HG03159 (cell line): ENCODE results near the gene PIGU.

Experiments used
- ATAC-seq: cut with Tn5 transposase; IDR thresholded peaks from one replicate; pipeline ENCODE4 v1.9.1; 2021; ENCODE audit warnings: mild to moderate bottlenecking, moderate library complexity; ENCODE audit not compliant: unreplicated experiment

Gene PIGU

DNA sequence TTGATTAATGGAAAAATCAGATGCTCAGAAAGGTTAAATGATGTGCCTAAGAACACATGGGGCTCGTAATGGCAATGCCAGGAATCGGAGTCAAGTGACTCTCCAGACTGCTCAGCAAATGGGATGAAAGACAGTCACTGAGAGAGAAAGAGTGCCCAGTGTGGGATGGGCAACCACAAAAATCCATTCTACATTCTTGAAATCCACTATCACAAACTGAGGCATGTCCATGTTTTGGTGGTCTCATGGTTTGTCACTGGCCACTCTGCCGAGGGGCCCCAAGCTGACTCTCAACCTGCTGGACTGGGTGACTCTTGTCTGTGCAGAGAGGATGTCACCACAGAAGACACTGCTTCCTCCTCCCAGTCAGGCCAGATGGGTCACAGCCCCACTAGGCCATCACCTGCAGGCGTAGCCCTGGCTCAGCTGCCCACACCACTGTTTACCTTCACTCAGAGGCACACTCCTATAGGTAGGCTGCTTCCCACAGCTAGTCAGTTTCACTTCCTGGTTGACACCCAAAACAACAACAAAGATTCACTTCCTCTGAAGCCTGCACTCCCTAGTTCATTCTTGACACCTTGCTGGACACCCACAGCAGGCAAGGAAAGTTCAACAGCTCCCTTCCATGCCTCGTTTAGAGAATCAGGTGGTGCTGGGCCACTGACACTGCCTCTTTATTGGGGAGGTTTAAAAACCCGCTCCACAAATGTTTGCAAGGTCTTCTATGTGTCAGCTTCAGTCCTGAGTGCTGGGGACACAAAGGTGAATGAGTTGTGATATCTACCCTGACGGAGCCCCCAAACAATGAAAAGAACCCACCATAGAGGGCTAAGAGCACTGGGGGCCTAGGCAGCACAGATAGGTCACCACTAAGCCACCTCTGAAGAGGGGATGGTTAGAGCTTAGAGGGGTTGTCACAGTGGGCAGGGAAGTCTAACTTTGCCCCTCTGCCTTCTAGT lies 96.6 kb downstream of the PIGU start:
- no peak for ATAC-seq

DNA sequence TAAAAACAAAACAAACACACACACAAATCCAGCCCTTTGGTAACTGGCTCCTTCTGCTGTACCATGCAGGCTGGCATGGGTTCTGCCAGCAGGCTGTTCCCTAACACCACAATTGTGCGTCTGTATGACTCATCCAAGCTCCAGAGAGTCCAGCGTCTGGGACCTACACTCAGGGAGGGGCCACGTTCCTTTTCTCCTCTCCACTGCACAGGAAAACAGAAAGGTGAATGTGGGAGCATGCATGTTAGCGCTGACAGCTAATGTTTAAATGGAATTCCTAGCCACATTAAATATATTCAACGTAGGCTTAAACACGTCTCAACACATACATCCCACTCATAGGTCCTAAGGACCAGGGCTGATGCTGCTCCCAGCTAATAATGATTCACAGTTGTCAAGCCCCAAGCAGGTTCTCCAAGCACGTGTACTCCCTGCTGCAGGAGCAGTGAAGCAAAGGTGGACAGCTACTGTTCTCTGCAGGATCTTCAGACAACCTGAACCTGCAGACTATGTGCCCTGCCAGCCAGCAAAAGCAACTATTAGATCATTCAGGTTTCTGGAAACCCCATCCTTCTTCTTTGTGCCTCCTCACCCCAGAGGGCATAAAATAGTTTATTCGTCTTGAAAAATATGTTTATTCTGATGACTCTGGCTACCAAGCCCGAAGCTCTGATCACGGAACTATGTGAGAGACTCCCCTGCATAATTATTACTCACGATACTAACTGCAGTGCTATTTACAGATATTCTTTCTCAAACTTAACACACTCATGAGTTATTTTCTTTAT lies 97.5 kb downstream of the PIGU start:
- ATAC-seq, result no peak

DNA sequence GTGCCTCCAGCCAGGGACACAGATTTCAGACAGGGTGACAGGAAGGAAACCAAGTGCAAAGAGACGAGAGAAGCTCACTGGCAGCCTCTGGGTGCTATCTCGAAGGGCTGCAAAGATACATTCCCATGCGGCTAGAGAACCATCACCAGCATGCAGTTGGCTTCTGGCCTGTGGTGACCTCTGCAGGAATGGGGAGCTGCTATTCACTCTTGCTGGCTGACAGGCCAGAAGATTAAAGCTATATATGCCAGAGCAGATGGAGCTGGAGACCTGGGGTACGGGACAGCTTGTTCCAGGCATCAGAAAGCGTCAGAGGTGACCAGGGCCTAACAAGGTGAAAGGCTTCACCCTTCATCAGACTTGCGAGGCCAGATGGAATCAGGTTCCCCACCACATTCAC lies 98.4 kb downstream of the PIGU start:
- ATAC-seq, result no peak

DNA sequence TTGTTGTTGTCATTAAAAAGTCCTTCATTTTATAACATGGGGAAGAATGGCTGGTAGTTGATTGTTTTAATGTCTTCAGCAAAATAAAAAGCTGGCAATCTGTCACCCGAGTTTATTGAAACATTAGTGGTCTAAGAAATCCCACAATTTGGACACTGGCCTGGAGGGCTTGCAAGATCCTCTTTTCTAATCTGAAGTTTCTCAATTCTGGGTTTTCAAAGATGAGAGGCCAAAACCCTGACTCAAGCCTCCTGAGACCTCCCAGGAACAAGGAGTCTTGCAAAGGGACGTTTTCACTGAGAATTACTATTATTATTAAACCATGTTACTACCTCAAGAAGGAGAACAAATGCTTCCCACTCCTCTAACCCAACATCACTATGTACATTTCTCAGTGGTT lies 98.9 kb downstream of the PIGU start:
- ATAC-seq, result no peak

DNA sequence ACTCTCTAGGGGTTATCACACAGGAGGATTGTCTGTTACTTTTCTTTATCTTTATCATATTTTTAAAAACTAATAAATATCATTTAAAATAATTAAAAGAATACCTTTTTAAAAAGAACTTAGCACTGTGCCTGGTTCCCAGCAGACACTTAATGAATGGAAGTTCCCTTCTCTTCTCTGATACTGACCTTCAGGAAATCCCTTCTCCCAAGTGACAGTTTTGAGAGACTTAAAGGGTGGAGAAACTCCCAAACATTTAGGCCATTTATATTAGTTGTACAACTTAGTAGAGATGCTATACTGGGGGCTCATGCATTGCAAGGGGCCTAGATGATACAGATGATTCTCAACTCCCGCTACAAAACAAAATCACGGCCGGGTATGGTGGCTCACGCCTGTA lies 99.8 kb downstream of the PIGU start:
- no peak for ATAC-seq

DNA sequence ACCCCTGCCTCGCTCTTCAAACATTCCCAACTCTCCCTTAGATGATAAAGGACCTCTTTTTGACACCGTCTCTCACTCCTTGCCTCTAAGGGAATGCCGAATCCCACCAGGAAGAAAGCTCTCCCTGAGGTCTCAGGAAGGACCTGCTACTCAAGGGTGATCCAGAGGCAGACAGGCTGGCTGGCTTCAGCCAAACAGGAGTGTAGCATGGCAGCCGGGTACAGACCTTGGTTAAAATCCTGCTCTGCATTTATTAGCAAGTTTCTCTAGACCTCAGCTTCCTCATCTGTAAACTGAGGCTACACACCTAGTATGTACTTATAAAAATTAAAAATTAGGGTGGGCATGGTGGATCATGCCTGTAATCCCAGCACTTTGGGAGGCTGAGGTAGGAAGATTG lies 101.1 kb downstream of the PIGU start:
- ATAC-seq, result no peak

DNA sequence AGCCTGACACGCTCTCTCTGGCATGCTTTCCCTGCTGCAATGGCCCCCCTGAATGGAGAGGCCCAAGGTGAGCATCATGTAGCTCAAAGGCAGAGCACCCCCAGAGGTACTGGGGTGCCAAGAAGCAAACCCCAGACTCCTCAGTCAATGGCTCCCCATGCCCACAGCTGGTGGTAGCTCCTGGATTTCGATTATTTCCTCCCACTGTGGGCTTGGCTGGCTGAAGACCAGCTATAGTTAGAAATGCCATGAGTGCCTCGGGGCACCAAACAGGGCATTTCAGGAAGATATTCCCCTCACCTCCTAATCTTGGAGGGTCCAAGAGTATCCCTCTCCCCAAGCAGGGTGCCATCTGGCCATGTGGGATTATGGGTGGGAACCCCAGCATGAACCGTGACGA lies 101.6 kb downstream of the PIGU start:
- ATAC-seq, result no peak

DNA sequence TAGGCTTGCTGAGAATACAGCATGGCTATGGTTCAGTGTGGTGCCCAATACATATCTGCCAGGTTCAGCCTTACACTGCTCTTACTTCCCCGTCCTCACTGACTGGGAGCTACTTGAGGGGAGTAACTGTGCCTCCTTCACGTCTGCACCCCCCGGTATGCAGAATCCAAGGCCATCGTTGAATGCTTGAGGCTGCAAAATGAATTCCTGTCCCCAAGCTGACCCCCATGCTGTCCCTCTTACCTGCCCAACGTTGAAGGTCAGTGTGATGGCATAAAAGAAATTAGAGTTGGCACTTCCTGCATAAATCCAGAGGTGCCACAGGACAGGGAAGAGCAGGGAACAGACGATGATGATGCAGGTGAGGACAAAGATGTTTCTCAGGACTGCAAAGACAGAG lies 102.0 kb downstream of the PIGU start:
- no peak for ATAC-seq

DNA sequence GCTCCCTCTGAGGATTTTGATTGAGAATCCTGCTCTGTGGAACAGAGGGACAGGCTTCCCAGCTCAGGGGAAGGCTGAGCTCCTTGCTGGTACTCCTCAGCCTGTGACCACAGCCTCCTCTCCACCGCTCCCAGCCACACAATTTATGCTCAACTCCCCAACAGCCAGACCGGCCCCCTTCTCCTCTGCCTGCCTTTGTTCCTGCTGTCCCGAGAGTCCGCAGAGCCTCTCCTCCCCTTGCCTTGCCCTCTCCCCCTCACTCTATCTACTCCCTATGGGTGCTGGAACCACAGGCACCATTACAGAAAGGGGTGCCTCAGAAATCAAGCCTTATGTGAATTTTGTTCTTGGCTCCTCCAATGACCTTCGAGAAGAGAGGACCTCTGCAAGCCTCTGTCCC lies 102.5 kb downstream of the PIGU start:
- no peak for ATAC-seq

DNA sequence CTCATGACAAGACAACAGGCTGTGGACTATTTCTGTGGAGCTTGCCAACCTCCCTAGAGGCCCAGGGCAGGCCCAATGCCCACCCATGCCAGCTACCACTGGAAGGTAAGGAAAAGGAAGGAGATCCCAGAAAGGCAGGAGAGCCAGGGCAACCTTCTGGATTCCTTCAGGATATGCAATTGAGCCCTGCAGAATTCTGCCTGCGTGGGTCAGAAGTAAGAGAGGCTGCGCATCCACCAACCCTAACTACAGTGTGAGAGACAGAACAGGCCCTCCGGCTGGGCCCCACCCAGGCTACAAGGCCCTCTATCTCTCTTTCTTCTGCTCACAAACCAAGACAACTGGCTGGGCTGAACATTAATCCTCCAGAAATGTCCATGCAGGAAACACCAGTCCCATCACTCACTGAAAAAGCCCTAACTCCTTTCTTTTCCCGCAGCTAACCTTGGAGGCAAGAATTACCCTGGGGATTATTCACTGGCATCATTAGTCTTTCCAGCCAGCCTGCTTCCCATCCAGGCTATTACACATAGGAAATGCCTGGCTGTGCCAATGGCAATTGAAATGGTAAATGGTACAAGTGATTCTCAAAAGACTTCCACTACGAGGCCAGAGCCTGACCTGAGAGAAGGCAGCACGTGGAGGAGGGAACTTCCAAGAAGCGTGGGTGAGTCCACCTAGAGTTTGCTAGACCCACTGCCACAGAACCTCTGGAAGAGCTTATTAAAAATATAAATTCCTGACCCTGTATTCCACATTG lies 103.2 kb downstream of the PIGU start:
- no peak for ATAC-seq

DNA sequence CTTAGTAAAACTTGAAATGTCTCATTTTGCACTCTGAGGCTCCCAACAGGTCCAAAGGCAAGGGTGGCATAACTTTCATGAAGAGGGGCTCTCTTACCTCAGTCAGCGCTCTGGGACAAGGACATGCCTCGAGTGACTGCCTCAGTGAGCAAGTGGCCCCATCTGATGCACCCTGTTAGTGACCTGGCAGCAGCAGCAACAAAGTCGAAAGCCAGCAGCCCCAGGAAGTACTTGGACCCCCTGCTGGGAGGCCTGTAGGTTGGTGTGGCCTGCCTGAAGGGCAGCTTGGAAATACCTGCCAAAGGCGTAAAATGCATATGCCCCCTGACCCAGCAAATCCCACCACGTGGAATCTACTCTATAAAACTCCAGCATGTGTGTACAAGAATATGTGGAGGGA lies 105.1 kb downstream of the PIGU start:
- ATAC-seq, result no peak

DNA sequence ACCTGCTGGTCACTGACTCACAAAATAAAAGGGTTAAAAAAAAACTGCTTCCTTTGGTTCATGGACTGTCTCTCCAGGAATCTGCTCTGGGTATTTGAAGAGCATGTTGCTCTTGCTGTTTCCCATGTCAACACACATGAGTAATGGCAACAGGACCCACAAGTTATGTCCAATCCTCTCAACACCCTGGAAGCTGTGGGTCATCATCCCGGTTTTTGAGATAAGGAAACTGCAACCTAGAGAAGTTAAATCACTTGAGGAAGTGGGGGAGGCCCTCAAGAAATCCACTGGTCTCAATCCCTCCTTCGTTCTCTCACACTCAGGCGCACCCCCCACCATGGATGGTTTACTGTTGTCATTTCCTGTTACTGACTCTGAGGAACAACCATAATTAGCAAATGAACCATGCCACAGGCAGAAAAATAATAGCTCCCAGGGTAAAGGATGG lies 106.0 kb downstream of the PIGU start:
- no peak for ATAC-seq

DNA sequence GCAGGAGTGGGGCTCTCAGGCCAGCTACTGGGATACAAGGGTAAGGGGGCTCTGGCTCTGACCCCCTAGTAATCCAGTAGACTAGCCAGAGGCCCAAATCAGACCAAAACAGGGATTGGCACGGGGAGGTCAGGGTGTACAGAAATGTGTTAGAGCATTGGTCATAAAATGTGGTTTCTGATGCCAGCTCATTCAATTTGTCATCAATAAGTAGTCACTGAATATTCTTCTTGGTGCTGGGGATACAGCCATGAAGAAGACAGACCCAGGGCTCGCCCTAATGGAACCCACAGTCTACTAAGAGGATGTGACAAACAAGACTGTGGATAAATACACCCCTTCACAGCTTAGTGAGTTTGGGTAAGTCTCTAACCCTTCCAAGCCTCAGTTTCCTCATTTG lies 107.3 kb downstream of the PIGU start:
- ATAC-seq, result no peak

DNA sequence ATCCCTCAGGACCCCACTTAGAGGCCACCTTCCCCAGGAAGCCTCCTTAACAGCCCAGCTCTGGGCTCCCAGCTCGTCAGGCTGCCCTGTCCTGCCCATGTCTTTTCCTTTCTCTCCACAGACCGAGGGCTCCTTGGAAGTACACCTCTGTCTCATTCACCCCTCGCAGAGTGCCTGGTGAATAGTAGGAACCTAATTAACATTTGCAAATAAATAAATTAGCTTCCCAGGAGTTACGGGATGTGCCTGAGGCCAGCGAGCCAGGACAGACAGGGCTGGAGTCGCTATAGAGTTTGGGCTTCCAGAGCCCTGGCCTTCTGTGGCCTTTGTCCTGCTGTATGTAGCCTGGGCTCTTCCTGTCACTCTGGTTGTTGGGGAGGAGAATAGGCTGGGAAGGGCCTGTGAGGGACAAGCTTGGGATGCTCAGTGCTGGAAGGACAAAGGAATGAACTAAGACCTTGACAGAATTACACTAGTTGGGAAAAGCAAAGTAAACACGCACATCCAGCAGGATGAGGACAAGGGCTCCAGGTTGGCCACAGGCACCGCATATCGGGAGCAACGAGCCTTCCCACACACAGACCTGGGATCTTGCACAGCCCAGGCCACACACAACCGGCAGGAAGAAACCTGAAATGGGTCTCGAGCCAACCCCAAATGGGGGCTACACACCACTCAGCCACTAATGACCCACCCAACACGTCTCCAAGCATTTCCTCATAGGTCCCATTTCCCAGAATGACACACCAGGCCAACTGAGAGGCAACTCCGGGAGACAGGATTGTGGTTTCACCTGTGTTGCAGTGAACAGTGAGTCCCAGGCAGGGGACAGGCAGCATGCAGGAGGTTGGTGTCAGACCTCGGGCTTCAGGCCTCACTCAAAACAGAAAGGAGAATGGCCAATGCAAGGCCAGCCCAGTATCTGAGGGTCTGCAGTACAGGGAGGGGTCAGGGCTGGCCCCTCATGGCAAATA lies 108.7 kb downstream of the PIGU start:
- ATAC-seq, result no peak

DNA sequence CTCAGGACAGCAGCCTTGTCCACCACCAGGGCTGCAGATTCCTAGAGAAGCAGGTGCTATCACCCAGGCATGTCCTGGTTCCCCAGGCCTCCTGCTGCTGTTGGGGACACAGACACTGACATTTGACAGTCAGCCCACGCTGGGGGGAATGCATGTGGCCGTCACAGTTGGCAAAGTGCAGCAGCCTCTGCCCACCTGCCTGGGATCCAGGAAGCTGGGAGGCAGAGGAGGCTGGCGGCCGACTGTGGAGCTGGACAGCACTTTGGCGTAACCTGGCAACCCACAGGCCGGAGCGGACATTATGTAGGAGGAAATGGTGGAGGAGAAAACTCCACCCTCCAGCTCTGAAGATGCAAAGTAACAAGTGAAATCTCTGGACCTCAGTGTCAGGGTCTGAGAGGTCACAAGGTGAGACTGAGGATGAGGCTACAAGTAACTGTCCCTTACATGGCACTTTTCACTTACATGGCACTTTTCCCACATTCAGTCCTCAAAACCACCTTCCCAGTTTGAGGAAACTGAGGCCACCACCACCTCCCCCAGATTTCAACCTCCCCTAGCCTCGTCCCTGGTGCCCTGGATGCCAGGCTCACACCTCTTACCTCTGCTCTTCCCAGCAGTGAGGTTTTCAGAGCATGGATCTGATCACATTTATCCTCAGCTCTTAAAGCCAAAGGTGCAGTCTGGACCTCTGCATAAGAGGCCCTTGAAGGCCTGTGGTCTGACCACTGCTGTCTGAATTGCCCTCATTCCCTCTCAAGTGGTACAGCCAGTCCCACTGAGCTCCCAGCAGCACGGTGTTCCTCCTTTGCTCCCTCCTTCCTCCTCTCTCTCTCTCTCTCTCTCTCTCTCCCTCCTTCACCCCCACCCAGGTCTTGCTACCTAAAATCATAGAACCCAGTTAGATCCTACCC lies 109.7 kb downstream of the PIGU start:
- no peak for ATAC-seq

DNA sequence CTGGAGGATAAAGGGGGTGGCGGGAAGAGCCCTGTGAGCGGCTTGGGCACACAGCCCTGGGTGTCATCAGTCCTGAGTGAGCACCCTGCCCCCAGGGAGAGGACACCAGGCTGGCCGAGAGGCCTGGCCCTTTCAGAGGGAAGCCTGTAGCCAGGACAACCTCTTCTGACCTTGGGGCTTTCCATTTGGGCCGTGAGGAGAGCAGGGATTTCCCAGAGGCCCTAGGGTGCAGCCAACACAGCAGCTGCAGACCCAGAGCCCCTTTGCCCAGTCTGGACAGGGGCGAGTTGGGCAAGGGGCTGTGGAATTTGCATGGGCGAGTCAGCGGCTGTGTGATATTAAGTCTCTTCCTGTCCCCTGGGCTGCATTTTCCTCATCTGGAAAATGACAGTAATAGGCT lies 112.1 kb downstream of the PIGU start:
- no peak for ATAC-seq

DNA sequence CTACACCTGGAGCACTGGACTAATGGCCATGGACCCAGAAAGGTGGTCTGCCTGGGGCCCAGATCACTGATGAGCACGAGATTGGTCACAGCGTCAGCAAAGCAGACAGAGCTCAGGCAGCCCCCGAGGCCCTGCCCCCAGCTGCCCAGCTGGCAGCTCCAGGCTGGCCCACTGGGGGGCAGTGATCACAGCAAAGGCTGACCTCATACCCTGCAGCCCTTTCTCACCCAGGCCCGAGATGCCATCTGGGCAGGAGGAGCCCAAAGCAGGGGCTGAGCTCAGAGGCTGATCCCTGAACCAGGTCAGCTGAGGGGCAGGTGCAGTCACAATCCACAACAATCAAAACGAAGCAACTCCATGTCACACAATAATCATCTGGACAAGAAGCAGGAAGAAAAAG lies 114.3 kb downstream of the PIGU start:
- ATAC-seq, result no peak

DNA sequence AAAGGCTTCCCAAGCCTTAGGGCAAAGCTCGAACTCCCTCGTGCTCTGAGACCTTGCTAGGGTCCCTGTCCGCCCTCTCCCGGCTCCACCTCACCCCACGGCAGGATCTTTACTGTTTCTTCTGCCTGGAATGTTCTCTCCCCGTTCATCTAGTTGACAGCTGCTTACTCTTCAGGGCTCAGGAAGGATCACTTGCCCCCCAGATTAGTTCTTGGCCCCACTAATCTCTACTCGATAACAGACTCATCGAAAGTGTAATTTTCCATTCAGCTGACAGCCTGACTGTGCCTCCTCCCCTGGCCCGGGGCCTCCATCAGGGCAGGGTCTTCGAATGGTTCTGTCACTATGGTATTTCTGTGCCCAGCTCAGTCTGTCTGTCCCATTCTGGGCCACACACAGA lies 115.2 kb downstream of the PIGU start:
- ATAC-seq, result no peak

DNA sequence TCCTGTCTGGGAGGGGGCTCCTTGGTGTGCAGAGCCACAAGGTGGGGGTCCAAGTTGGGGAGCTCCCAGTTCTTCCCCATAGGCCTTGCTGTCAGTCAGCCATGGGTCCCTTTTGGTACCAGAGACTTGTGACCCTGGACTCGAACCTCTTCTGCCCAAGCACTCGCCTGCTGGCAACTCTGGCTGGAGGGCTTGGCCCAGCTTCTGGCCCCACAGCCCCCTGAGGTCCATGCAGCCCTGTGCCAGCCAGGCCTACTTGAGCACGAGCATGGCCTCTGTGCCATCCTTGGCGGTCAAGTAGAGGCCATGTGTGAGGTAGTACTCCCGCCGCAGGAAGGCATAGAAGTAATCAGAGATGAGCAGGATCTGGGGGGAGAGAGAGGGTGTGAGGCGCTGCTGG lies 116.3 kb downstream of the PIGU start:
- no peak for ATAC-seq
